K562 (cell line): Measurements from ENCODE around the gene C14orf180. TPM values are rescaled to one million over a fixed set of nuclear protein-coding genes. Genes with fewer than 3 reads are reported as not detected.

ENCODE experiments used
- CTCF ChIP-seq, 3 experiments: IDR thresholded peaks in 2 of 3; conservative IDR thresholded peaks in 1 of 3; 2 replicates each; pipeline ENCODE4 v1.5.1; 2011 to 2012; ENCODE audit warnings: low read length in 3 of 3, mild to moderate bottlenecking in 3 of 3, control low read depth in 2 of 3, improper control_type of control experiment in 1 of 3, inconsistent platforms in 1 of 3, low read depth in 1 of 3, mixed read lengths in 1 of 3, moderate library complexity in 1 of 3; ENCODE audit not compliant: insufficient read depth in 2 of 3
- EHMT2 ChIP-seq: fragments of 450-650 bp; IDR thresholded peaks from 2 replicates; pipeline ENCODE4 v1.6.1; 2018; ENCODE audit warnings: antibody characterized with exemption
- ERF ChIP-seq: fragments of 450-650 bp; formaldehyde crosslinking; IDR thresholded peaks from 2 replicates; pipeline ENCODE4 v1.4.0; 2020; ENCODE audit warnings: mild to moderate bottlenecking, mixed read lengths
- HNRNPH1 ChIP-seq: fragments of 200-400 bp; formaldehyde crosslinking; optimal IDR thresholded peaks from 2 replicates; pipeline ENCODE3; 2017; ENCODE audit warnings: low read depth, mild to moderate bottlenecking, low read length, moderate library complexity
- REST ChIP-seq, 2 experiments: fragments of 450-650 bp; formaldehyde crosslinking in 1 of 2; IDR thresholded peaks; 2 replicates each; pipeline versions ENCODE4 v1.4.0 to v1.6.1; 2014 to 2020; ENCODE audit warnings: mild to moderate bottlenecking in 2 of 2, borderline replicate concordance in 1 of 2, low read depth in 1 of 2
- RREB1 ChIP-seq: fragments of 250-450 bp; sonication (Bioruptor Pico); IDR thresholded peaks from 2 replicates; pipeline ENCODE4 v1.4.0; 2020
- SRSF9 ChIP-seq: fragments of 200-400 bp; formaldehyde crosslinking; IDR thresholded peaks from 2 replicates; pipeline ENCODE4 v1.6.1; 2017; ENCODE audit warnings: low read depth, low read length, borderline replicate concordance
- XRCC3 ChIP-seq: fragments of 450-650 bp; IDR thresholded peaks from 2 replicates; pipeline ENCODE4 v1.6.1; 2017; ENCODE audit warnings: mild to moderate bottlenecking, moderate library complexity
- ZBTB7A ChIP-seq: IDR thresholded peaks from 2 replicates; pipeline ENCODE4 v1.6.1; 2011; ENCODE audit warnings: low read depth, mild to moderate bottlenecking, low read length, moderate library complexity, borderline replicate concordance; ENCODE audit not compliant: control insufficient read depth
- ZNF133 ChIP-seq: fragments of 250-450 bp; sonication (Bioruptor Pico); IDR thresholded peaks from 2 replicates; pipeline ENCODE4 v1.4.0; 2020; ENCODE audit warnings: mild to moderate bottlenecking
- polyA plus RNA-seq, 8 experiments: library from polyadenylated mRNA; depleted of rRNA in 4 of 8; stranded (reverse) in 5 of 8; unstranded in 3 of 8; fragments of >200 nt; fragmentation: Nextera tagmentation in 2 of 8; fragmentation: Illumina TruSeq in 1 of 8; extraction: Ambion mirVana in 2 of 8; extraction: Trizol in 1 of 8; gene quantifications; 2 replicates each; pipeline versions ENCODE4 v1.2.1 to v1.2.3, GENCODE V29; 2011 to 2014; ENCODE audit warnings: inconsistent platforms in 1 of 8, missing spikeins in 1 of 8
- total RNA-seq, 7 experiments: library from RNA; depleted of rRNA in 6 of 7; stranded (reverse); fragments of >200 nt in 6 of 7; fragmentation: Illumina TruSeq in 2 of 7; extraction: Trizol in 2 of 7; gene quantifications; 2 replicates each; pipeline versions ENCODE4 v1.2.1 to v1.2.3, GENCODE V29; 2011 to 2021; ENCODE audit warnings: low replicate concordance in 1 of 7

C14orf180 gene
- total and polyA plus RNA-seq, 9 of the 15 experiments (the other 6 are each of a cell fraction or from before 2014, with no cell fraction given), result not detected

- peak; percentile 67 for TF ChIP-seq REST (IDR thresholded peaks at IDR 0.05; ENCODE audit: borderline replicate concordance)
- TF ChIP-seq REST (CRISPR knock-in tag; IDR thresholded peaks at IDR 0.05; ENCODE audit: low read depth), result no peak
- TF ChIP-seq EHMT2, result no peak
- TF ChIP-seq ERF, result no peak
- peak; percentile 70 to 82 (median 77) for TF ChIP-seq CTCF (IDR thresholded peaks at IDR 0.05 in 2 of 3, conservative IDR thresholded peaks at IDR 0.05 in 1 of 3; ENCODE audit: insufficient read depth in 2 of 3, low read depth in 1 of 3, low read length in 3 of 3)
- TF ChIP-seq RREB1 (CRISPR knock-in tag), result no peak
- no peak for TF ChIP-seq HNRNPH1
- no peak for TF ChIP-seq ZNF133 (CRISPR knock-in tag)
- no peak for TF ChIP-seq XRCC3
- no peak for TF ChIP-seq SRSF9
- TF ChIP-seq ZBTB7A, result 0 out of 2 replicates have a peak, but pooled peaks have one; percentile 20
Measured at GRCh38 chr14:104563742-104564615, 15.6 kb upstream of the C14orf180 start (continued).
